CD8-positive, alpha-beta memory T cell (primary cell): ENCODE results near the gene TTR. TPM values are rescaled to one million over a fixed set of nuclear protein-coding genes. Genes with fewer than 3 reads are reported as not detected.

Experiments
- CTCF ChIA-PET: fragments of 350-600 bp; sonication (Branson Sonifier 250); formaldehyde crosslinking; loops from one replicate; lab custom pipeline; 2021; ENCODE audit warnings: antibody characterized with exemption; lab: Charles Lee
- POLR2A ChIA-PET: fragments of 350-600 bp; sonication (Branson Sonifier 250); formaldehyde crosslinking; loops from one replicate; lab custom pipeline; 2021; ENCODE audit warnings: antibody characterized with exemption; lab: Charles Lee
- DNase-seq, 5 donors: peaks; one replicate each; pipeline versions ENCODE4 v3.0.0 to v3.0.0-alpha.2; 2020 to 2022; ENCODE audit warnings: mixed read lengths in 1 of 5
- H3K27ac ChIP-seq: one replicate; pipeline ENCODE4 v1.7.0; 2013; ENCODE audit warnings: low read depth, mild to moderate bottlenecking, low read length, moderate library complexity
- H3K27me3 ChIP-seq: 2 replicates; pipeline ENCODE4 v1.7.0; 2013; ENCODE audit warnings: low read length, mild to moderate bottlenecking; ENCODE audit not compliant: insufficient read depth, poor library complexity, severe bottlenecking
- H3K36me3 ChIP-seq: 2 replicates; pipeline ENCODE4 v1.7.0; 2013; ENCODE audit warnings: mild to moderate bottlenecking, low read length, moderate library complexity; ENCODE audit not compliant: insufficient read depth
- H3K4me1 ChIP-seq: 2 replicates; pipeline ENCODE4 v1.7.0; 2013; ENCODE audit warnings: mild to moderate bottlenecking, low read length, moderate library complexity; ENCODE audit not compliant: insufficient read depth
- H3K4me3 ChIP-seq: 2 replicates; pipeline ENCODE4 v1.7.0; 2013; ENCODE audit warnings: mild to moderate bottlenecking, low read length
- H3K9me3 ChIP-seq: 2 replicates; pipeline ENCODE4 v1.7.0; 2013; ENCODE audit warnings: mild to moderate bottlenecking, low read length
- H3K27ac Mint-ChIP-seq, 8 donors: one replicate each; pipeline ENCODE4 v1.8.0; 2020 to 2021; ENCODE audit warnings: mixed read lengths in 8 of 8, mild to moderate bottlenecking in 6 of 8, inconsistent platforms in 3 of 8, moderate library complexity in 3 of 8
- H3K27me3 Mint-ChIP-seq, 2 donors: one replicate each; pipeline ENCODE4 v1.8.0; 2020 to 2021; ENCODE audit warnings: mixed read lengths in 2 of 2, mild to moderate bottlenecking in 1 of 2, moderate library complexity in 1 of 2
- H3K36me3 Mint-ChIP-seq, 3 donors: one replicate each; pipeline ENCODE4 v1.8.0; 2020 to 2021; ENCODE audit warnings: mixed read lengths in 3 of 3, inconsistent platforms in 1 of 3, mild to moderate bottlenecking in 1 of 3
- H3K4me1 Mint-ChIP-seq, 3 donors: one replicate each; pipeline ENCODE4 v1.8.0; 2020 to 2021; ENCODE audit warnings: mixed read lengths in 3 of 3, inconsistent platforms in 1 of 3, mild to moderate bottlenecking in 1 of 3
- H3K4me3 Mint-ChIP-seq, 7 donors: one replicate each; pipeline ENCODE4 v1.8.0; 2020 to 2021; ENCODE audit warnings: mixed read lengths in 7 of 7, mild to moderate bottlenecking in 6 of 7, moderate library complexity in 4 of 7, inconsistent platforms in 2 of 7
- H3K9me3 Mint-ChIP-seq, 5 donors: one replicate each; pipeline ENCODE4 v1.8.0; 2020 to 2022; ENCODE audit warnings: mixed read lengths in 5 of 5, mild to moderate bottlenecking in 3 of 5, moderate library complexity in 2 of 5, inconsistent platforms in 1 of 5
- polyA plus RNA-seq: library from polyadenylated mRNA; unstranded; fragments of 300-500 nt; fragmentation: Illumina TruSeq; gene quantifications from one replicate; pipeline ENCODE4 v1.2.3, GENCODE V29; 2021
- total RNA-seq, 2 experiments: library from RNA; stranded (reverse); gene quantifications; one replicate each; pipeline ENCODE4 v1.2.3, GENCODE V29; 2021

The TTR gene
- total and polyA plus RNA-seq, 3 experiments from 2014 or later: not detected

- H3K4me1 ChIP-seq: no peaks in the 10 kb centered on the region
- H3K36me3 ChIP-seq: no peaks in the 10 kb centered on the region
- CTCF ChIA-PET: no interaction called here
Measured at GRCh38 chr18:31583185-31583854, 8.4 kb upstream of the TTR start.

GRCh38 chr18:31585991-31586390 is 5.7 kb upstream of the TTR start:
- no peak overlapping the region for H3K27ac Mint-ChIP-seq
- CTCF ChIA-PET: interaction anchor here (1.3 kb wide), 1 partner anchor 30 kb away, joined by 3 read pairs; no protein-coding TSS in a partner anchor

More at GRCh38 chr18:31583185-31583854, 8.4 kb upstream of the TTR start:
- Mint-ChIP-seq H3K27me3 (peaks cover 0 to 4% of the 10 kb centered on the region in 2 donors), H3K36me3 (no peaks in the 10 kb centered on the region), H3K4me1 (no peaks in the 10 kb centered on the region), H3K9me3 (no peaks in the 10 kb centered on the region), H3K4me3 (no peak overlapping the region), H3K27ac (no peak overlapping the region)
- no peak for DNase-seq
- no peak overlapping the region for H3K4me3 ChIP-seq
- POLR2A ChIA-PET: no interaction called here
- H3K27ac ChIP-seq: no peak overlapping the region
- no peaks in the 10 kb centered on the region for H3K9me3 ChIP-seq
- no peaks in the 10 kb centered on the region for H3K27me3 ChIP-seq

GRCh38 chr18:31586616-31587015 is 5.1 kb upstream of the TTR start:
- H3K27ac Mint-ChIP-seq: no peak overlapping the region
- CTCF ChIA-PET: no interaction called here
- no peaks in the 10 kb centered on the region for H3K27me3 ChIP-seq
- no peaks in the 10 kb centered on the region for H3K4me1 Mint-ChIP-seq
- H3K27me3 Mint-ChIP-seq: peaks cover 0 to 9% of the 10 kb centered on the region in 2 donors
- H3K9me3 ChIP-seq: no peaks in the 10 kb centered on the region
- H3K4me3 ChIP-seq: no peak overlapping the region
- no peak for DNase-seq
- no peaks in the 10 kb centered on the region for H3K36me3 Mint-ChIP-seq
- no peaks in the 10 kb centered on the region for H3K9me3 Mint-ChIP-seq
- H3K27ac ChIP-seq: no peak overlapping the region
- no peaks in the 10 kb centered on the region for H3K36me3 ChIP-seq
- POLR2A ChIA-PET: no interaction called here
- no peaks in the 10 kb centered on the region for H3K4me1 ChIP-seq
- no peak overlapping the region for H3K4me3 Mint-ChIP-seq

More at GRCh38 chr18:31585991-31586390, 5.7 kb upstream of the TTR start:
- Mint-ChIP-seq H3K36me3 (no peaks in the 10 kb centered on the region), H3K4me3 (no peak overlapping the region), H3K27me3 (peaks cover 0 to 4% of the 10 kb centered on the region in 2 donors), H3K9me3 (no peaks in the 10 kb centered on the region), H3K4me1 (no peaks in the 10 kb centered on the region)
- DNase-seq: no peak
- no peak overlapping the region for H3K4me3 ChIP-seq
- H3K27me3 ChIP-seq: no peaks in the 10 kb centered on the region
- POLR2A ChIA-PET: no interaction called here
- no peaks in the 10 kb centered on the region for H3K36me3 ChIP-seq
- H3K27ac ChIP-seq: no peak overlapping the region
- no peaks in the 10 kb centered on the region for H3K4me1 ChIP-seq
- H3K9me3 ChIP-seq: no peaks in the 10 kb centered on the region

GRCh38 chr18:31587529-31587928 is 4.1 kb upstream of the TTR start:
- Mint-ChIP-seq H3K9me3 (no peaks in the 10 kb centered on the region), H3K4me3 (no peak overlapping the region), H3K27ac (no peak overlapping the region), H3K36me3 (no peaks in the 10 kb centered on the region), H3K27me3 (peaks cover 0 to 9% of the 10 kb centered on the region in 2 donors), H3K4me1 (no peaks in the 10 kb centered on the region)
- no peak overlapping the region for H3K27ac ChIP-seq
- H3K27me3 ChIP-seq: no peaks in the 10 kb centered on the region
- ChIA-PET POLR2A (no interaction called here), CTCF (no interaction called here)
- no peak for DNase-seq
- no peaks in the 10 kb centered on the region for H3K36me3 ChIP-seq
- no peaks in the 10 kb centered on the region for H3K9me3 ChIP-seq
- H3K4me3 ChIP-seq: no peak overlapping the region
- no peaks in the 10 kb centered on the region for H3K4me1 ChIP-seq

GRCh38 chr18:31590570-31590969 is 1.1 kb upstream of the TTR start:
- Histone ChIP-seq H3K36me3 (no peaks in the 10 kb centered on the region), H3K9me3 (no peaks in the 10 kb centered on the region), H3K27ac (no peak overlapping the region), H3K4me1 (no peaks in the 10 kb centered on the region), H3K27me3 (no peaks in the 10 kb centered on the region), H3K4me3 (no peak overlapping the region)
- no peaks in the 10 kb centered on the region for H3K4me1 Mint-ChIP-seq
- H3K27ac Mint-ChIP-seq: no peak overlapping the region
- H3K36me3 Mint-ChIP-seq: no peaks in the 10 kb centered on the region
- ChIA-PET CTCF (no interaction called here), POLR2A (no interaction called here)
- no peak overlapping the region for H3K4me3 Mint-ChIP-seq
- H3K27me3 Mint-ChIP-seq: peaks cover 2 to 9% of the 10 kb centered on the region in 2 donors
- no peak for DNase-seq
- no peaks in the 10 kb centered on the region for H3K9me3 Mint-ChIP-seq

- H3K4me3 ChIP-seq: no peak overlapping the region
- ChIA-PET POLR2A (no interaction called here), CTCF (no interaction called here)
- no peaks in the 10 kb centered on the region for H3K36me3 Mint-ChIP-seq
- no peaks in the 10 kb centered on the region for H3K4me1 ChIP-seq
- H3K27me3 Mint-ChIP-seq: peaks cover 2 to 9% of the 10 kb centered on the region in 2 donors
- no peak overlapping the region for H3K27ac Mint-ChIP-seq
- no peak overlapping the region for H3K4me3 Mint-ChIP-seq
- H3K27me3 ChIP-seq: no peaks in the 10 kb centered on the region
- H3K9me3 Mint-ChIP-seq: no peaks in the 10 kb centered on the region
- DNase-seq: no peak
- H3K4me1 Mint-ChIP-seq: no peaks in the 10 kb centered on the region
- no peak overlapping the region for H3K27ac ChIP-seq
- H3K36me3 ChIP-seq: no peaks in the 10 kb centered on the region
- H3K9me3 ChIP-seq: no peaks in the 10 kb centered on the region
Measured at GRCh38 chr18:31591113-31591512, 564 bp upstream of the TTR start.

GRCh38 chr18:31592506-31593157 is 955 bp downstream of the TTR start:
- no peaks in the 10 kb centered on the region for H3K36me3 Mint-ChIP-seq
- no peak overlapping the region for H3K27ac Mint-ChIP-seq
- Histone ChIP-seq H3K27me3 (no peaks in the 10 kb centered on the region), H3K9me3 (no peaks in the 10 kb centered on the region), H3K27ac (no peak overlapping the region), H3K4me1 (no peaks in the 10 kb centered on the region), H3K4me3 (no peak overlapping the region), H3K36me3 (no peaks in the 10 kb centered on the region)
- CTCF ChIA-PET: no interaction called here
- peaks cover 2 to 9% of the 10 kb centered on the region in 2 donors for H3K27me3 Mint-ChIP-seq
- H3K9me3 Mint-ChIP-seq: no peaks in the 10 kb centered on the region
- no peak for DNase-seq
- POLR2A ChIA-PET: no interaction called here
- no peaks in the 10 kb centered on the region for H3K4me1 Mint-ChIP-seq
- no peak overlapping the region for H3K4me3 Mint-ChIP-seq

GRCh38 chr18:31595121-31595771 is 3.6 kb downstream of the TTR start:
- H3K27me3 Mint-ChIP-seq: peaks cover 3 to 16% of the 10 kb centered on the region in 2 donors
- H3K4me3 Mint-ChIP-seq: no peak overlapping the region
- no peaks in the 10 kb centered on the region for H3K4me1 Mint-ChIP-seq
- no peaks in the 10 kb centered on the region for H3K36me3 Mint-ChIP-seq
- H3K4me1 ChIP-seq: no peaks in the 10 kb centered on the region
- no peaks in the 10 kb centered on the region for H3K36me3 ChIP-seq
- H3K9me3 ChIP-seq: no peaks in the 10 kb centered on the region
- CTCF ChIA-PET: no interaction called here
- H3K27ac ChIP-seq: no peak overlapping the region
- no peaks in the 10 kb centered on the region for H3K27me3 ChIP-seq
- POLR2A ChIA-PET: no interaction called here
- DNase-seq: no peak
- no peak overlapping the region for H3K27ac Mint-ChIP-seq
- no peak overlapping the region for H3K4me3 ChIP-seq
- no peaks in the 10 kb centered on the region for H3K9me3 Mint-ChIP-seq
